HG03565 (cell line): Measurements from ENCODE around the gene ZNF471.

Experiments used
- ATAC-seq: cut with Tn5 transposase; IDR thresholded peaks from one replicate; pipeline ENCODE4 v1.9.1; 2021; ENCODE audit warnings: mild to moderate bottlenecking, moderate library complexity; ENCODE audit not compliant: unreplicated experiment

The ZNF471 gene

DNA sequence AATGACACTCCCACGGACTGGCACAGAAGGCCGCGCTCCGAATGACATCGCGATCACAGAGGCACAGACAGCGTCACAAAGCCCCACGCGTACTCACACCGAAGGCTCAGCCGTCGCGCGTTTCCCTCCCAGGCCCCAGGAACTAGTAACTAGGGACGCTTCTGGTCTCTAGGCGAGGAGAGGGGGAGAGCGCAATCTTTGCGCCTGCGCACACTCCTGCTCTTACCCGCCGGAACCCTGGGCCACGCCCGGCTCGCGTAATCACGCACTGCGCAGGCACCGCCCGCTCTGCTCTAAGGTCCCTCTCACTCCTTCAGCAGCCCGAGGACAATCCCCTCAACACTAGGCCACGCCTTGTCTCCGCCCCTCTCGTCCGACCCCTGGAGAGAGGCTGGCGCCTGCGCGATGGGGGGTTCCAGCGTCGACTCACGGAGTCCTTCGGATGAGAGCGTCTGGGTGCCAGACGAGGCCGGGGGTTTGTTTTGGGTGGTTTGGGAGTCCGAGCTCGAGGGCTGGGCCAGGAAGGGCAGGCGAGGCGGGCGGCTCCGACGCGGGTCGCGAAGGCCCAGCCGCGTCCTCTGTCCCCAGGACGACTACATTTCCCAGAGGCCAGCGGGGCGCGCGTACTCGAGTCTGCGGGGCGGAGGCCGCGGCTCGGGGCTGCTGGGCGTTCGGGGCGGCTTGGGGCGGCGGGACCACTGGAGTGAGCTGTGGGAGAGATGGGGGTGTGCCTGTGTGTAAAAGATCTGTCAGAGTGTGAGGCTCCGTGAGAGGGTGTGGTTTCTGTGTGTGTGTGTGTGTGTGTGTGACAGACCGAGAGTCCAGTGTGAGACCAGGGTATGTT lies at the start of gene ZNF471:
Gene ZNF471, plus strand, starts transcription at position 410 of the 844 bp plus-strand sequence. CDS start 3,717 bp downstream, outside the sequence.
- ATAC-seq, result no peak

- ATAC-seq, result no peak
Observed at GRCh38 chr19:56474308-56474707, 33.3 kb upstream of the ZNF471 start.

DNA sequence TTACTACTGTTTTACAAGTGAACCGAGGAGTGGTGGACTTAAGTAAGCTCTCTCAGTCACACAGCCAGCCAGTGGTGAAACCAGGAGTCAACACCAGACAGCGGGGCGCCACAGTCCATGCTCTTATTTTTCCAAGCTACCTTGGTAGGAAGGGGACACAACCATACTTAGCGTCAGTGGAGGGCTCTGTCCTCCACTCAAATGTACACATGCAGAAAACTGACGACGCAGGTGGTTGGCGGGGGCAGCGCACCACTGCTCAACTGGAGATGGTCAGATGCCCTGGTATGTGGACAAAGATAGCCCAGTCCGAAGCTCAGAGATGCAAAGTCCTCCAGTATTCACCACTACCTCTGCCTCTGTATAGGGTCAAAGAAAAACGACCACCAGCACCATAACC lies 31.6 kb upstream of the ZNF471 start:
- ATAC-seq, result no peak

DNA sequence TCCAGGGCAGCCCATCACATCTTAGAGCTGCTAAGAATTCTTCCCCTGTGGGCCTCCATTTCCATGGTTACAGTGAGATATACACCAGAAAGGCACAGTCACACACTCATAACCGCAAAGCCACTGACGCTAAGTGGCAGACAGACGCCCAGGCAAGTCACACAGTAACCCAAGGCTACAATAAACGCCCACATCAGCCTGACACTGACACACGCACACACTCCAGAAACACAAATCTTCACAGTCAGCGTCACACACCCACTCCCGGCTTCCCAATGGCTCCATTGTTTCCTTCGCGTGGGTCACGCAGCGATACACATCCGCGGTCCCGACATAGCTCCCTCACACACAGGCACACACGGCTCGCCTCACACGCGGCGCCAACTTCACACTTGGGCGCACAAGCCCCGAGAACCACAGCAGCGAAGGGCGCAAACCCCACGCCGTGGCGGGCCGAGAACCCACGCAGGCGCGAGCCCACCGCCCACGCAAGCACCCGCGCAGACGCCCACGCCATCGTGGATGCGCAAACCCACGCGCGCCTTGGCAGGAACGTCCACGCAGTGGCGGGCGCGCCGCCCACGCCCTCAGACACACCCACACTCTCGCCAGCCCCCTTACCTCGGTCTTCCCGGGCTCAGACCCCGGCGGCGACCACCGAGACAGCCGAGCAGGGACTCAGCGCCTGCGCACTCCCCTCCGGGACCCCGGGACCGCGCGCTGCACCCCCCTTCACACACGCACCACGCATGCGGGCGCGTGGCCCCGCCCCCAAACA lies 30.8 kb upstream of the ZNF471 start, which contains the start of gene ZNF667:
Gene ZNF667, minus strand, starts transcription at position 695 of the 778 bp plus-strand sequence. CDS start 14,975 bp downstream, outside the sequence.
- ATAC-seq, result no peak

GRCh38 chr19:56477429-56478338 lies 30.0 kb upstream of the ZNF471 start:
- ATAC-seq, result no peak

- no peak for ATAC-seq
Observed at GRCh38 chr19:56491399-56491798, 16.3 kb upstream of the ZNF471 start.

DNA sequence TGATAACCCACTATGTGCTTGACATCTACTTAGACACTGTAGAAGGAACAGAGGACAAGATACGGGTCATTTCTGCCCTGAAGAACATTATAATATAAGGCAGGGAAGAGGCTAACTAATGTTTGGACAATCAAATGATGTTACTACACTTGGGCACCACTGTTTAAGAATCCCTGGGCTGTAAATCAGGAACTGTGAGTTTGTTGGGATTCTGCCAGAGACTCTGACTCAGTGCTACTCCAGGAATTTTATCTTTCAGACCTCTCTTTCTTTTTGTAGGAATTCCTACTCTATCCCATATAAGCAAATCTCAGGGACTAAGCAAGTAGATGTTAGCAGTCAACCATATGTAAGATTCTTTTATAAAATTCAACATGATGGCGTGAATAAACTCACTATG lies 3.1 kb upstream of the ZNF471 start:
- no peak for ATAC-seq

DNA sequence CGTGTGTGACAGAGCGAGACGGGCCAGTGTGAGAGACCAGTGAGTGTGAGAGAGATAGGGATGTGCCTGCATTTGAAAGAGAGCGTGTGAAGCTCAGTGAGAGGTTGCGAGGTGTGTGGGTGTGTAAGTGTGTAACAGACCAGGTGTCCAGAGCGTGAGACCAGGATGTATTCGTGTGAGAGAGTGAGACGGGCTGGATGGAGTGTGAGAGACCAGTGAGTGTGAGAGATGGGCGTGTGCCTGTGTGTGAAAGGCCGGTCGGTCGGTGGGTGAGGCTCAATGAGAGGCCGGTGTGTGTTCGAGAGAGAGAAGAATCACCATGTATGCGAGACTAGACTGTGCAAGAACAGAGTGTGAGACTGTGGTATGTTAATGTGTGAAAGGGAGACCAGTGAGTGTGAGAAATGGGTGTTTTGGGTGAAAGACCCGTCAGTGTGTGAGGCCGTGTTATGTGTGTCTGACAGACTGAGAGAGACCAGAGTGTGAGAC lies 679 bp downstream of the ZNF471 start:
- ATAC-seq, result no peak

DNA sequence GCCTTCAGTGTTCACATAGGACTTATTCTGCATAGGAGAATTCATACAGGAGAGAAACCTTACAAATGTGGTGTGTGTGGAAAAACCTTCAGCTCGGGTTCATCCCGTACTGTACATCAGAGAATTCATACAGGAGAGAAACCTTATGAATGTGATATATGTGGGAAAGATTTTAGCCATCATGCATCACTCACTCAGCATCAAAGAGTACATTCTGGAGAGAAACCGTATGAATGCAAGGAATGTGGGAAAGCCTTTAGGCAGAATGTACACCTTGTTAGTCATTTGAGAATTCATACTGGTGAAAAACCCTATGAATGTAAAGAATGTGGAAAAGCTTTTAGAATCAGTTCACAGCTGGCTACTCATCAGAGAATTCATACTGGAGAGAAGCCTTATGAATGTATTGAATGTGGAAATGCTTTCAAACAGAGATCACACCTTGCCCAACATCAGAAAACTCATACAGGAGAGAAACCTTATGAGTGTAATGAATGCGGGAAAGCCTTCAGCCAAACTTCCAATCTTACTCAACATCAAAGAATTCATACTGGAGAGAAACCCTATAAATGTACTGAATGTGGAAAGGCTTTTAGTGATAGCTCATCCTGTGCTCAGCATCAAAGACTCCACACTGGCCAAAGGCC lies 17.7 kb downstream of the ZNF471 start:
- no peak for ATAC-seq

GRCh38 chr19:56537442-56537841 lies 29.8 kb downstream of the ZNF471 start:
- no peak for ATAC-seq

- ATAC-seq, result peak; percentile 60
Observed at GRCh38 chr19:56538254-56538760, 30.7 kb downstream of the ZNF471 start.

DNA sequence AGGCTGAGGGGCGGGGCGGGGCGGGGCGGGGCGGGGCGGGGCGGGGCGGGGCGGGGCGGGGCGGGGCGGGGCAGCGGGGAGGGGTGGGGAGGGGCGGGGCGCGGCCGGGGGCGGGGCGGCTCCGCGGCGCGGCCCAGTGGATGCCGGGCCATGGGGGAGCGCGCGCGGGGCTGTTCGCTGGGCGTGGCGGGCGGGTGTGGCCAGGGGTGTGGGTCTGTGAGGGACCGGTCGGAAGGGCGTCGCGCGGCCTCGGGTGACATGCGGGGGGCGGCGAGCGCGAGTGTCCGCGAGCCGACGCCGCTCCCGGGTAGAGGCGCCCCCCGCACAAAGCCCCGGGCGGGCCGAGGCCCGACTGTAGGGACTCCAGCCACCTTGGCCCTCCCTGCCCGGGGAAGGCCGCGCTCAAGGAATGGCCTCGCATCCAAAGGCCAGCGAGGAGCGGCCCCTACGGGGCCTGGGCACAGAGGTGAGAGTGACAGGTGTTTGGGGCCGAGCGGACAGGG lies 31.2 kb downstream of the ZNF471 start, which contains the start of gene ZFP28:
Gene ZFP28, plus strand, starts transcription at position 188 of the 503 bp plus-strand sequence. Its CDS starts 71 bp downstream, at position 259.
- ATAC-seq, result no peak

DNA sequence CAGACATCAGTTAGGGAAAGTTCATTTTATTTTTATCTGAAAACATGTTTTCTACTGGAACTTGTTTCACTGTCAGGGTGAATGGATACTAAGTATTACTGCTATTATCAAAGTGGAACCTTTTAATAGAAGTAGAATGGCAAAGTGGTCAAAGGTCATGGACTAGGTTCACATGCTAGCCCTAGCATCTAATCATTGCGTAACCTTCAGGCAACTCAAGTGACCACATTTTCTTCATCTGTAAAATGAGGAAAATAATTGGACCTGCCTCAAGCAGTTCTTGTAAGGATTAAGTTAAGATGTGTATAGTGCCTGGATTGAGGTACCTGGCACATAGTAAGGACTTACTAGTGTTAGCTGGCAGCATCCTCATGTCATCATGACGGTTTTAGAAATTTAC lies 36.1 kb downstream of the ZNF471 start:
- ATAC-seq, result no peak

DNA sequence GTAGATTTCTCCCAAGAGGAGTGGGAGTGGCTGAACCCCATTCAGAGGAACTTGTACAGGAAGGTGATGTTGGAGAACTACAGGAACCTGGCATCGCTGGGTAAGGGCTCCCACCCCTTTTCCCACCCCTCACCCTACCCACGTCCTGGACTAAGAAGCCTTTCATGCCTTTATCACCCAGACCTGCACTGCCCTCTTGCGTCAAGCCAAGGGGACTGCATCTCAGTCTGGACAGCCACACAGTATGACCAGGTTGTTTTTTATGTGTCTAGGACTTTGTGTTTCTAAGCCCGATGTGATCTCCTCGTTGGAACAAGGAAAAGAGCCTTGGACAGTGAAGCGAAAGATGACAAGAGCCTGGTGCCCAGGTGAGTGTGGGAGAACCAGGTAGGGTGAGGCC lies 39.9 kb downstream of the ZNF471 start:
- no peak for ATAC-seq

DNA sequence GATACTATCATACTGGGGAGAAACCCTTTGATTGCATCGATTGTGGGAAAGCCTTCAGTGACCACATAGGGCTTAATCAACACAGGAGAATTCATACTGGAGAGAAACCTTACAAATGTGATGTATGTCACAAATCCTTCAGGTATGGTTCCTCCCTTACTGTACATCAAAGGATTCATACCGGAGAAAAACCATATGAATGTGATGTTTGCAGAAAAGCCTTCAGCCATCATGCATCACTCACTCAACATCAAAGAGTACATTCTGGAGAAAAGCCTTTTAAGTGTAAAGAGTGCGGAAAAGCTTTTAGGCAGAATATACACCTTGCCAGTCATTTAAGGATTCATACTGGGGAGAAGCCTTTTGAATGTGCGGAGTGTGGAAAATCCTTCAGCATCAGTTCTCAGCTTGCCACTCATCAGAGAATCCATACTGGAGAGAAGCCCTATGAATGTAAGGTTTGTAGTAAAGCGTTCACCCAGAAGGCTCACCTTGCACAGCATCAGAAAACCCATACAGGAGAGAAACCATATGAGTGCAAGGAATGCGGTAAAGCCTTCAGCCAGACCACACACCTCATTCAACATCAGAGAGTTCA lies 46.7 kb downstream of the ZNF471 start:
- no peak for ATAC-seq

- no peak for ATAC-seq
Observed at GRCh38 chr19:56562766-56563165, 55.1 kb downstream of the ZNF471 start.

DNA sequence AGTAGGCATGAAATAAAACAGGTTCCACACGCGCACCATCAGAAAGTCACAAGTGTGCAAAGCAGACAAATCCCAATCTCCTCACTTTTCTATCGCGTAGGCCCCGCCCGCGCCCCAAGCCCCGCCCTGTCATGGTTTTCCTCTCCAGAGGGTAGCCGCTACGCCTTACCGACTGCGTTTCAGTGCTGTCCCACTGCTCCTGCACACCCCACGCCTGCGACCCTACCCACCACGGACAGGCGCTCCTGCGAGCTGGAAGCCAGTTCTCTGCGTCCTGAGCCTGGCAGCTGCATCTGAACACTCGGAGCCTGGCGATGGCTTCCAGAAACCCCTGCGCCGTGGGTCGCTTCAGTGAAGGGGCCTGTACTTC lies 59.2 kb downstream of the ZNF471 start:
- peak; percentile 11 for ATAC-seq

DNA sequence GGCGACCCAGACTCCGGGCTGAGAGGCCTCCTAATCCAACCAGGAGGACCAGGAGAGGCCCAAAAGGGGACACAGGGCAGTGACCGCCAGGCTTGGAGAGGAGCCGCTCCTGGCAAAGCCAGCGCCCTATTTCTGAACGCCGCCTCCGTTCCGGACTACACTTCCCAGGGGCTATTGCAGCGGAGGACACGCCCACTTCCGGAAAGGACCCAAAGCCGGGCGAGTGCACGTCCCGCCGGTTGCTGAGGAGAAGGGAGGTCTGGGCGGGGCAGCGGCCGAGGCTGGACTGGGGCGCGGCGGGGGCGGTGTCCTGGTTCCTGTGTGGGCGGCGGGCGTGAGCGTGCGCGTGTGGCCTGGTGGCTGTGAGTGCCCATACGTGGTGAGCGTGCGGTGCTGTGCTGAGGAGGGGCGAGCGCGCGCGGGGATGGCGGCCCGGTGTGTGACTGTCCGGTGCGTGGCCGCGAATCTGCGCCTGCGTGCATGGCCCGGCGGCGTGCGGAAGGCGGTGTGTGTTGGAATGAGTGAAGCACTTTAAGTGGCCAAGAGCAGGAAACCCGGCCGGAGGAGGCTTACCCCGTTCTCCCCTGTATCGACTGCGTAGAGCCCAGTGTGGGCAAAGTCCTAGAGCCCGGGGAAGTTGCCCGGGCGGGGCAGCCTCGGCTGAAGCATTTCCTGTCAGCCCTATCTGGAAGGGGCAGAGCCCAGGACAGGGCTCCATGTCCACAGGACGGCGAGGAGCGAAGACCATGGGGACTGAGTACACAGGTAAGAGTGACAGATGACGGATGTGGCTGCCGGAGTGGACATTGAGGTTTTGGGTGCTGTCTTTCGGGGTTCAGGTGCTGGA lies 59.8 kb downstream of the ZNF471 start, which contains the start of gene ZNF470:
Gene ZNF470, plus strand, starts transcription at position 195 of the 847 bp plus-strand sequence. CDS start 2,844 bp downstream, outside the sequence.
- ATAC-seq, result peak; percentile 95
